Calu3 (cell line): Measurements from ENCODE around the gene IPO11. TPM values are rescaled to one million over a fixed set of nuclear protein-coding genes. Genes with fewer than 3 reads are reported as not detected.

Source experiments
- BruUV-seq: library from RNA; stranded (reverse); fragments of 400-500 nt; replicated peaks from 2 replicates; lab custom pipeline; 2021; lab: Mats Ljungman, UMichigan
- CTCF ChIA-PET: fragments of 300-600 bp; sonication (Branson Sonifier 250); formaldehyde crosslinking; loops from one replicate; lab custom pipeline; 2022; ENCODE audit warnings: antibody characterized with exemption; lab: Charles Lee
- DNase-seq: peaks from one replicate; pipeline ENCODE4 v3.0.0; 2022
- H3K27ac Mint-ChIP-seq: one replicate; pipeline ENCODE4 v1.8.0; 2022; ENCODE audit warnings: mixed read lengths; ENCODE audit not compliant: unreplicated experiment
- H3K27me3 Mint-ChIP-seq: one replicate; pipeline ENCODE4 v1.8.0; 2022; ENCODE audit warnings: mixed read lengths; ENCODE audit not compliant: unreplicated experiment
- H3K36me3 Mint-ChIP-seq: one replicate; pipeline ENCODE4 v1.8.0; 2022; ENCODE audit warnings: mild to moderate bottlenecking, moderate library complexity, mixed read lengths; ENCODE audit not compliant: insufficient read depth, unreplicated experiment
- H3K4me1 Mint-ChIP-seq: one replicate; pipeline ENCODE4 v1.8.0; 2022; ENCODE audit warnings: mild to moderate bottlenecking, low read depth, mixed read lengths; ENCODE audit not compliant: unreplicated experiment
- H3K4me3 Mint-ChIP-seq: one replicate; pipeline ENCODE4 v1.8.0; 2022; ENCODE audit warnings: mild to moderate bottlenecking, low read depth, moderate library complexity, mixed read lengths; ENCODE audit not compliant: unreplicated experiment
- H3K9me3 Mint-ChIP-seq: one replicate; pipeline ENCODE4 v1.8.0; 2022; ENCODE audit warnings: low read depth, mixed read lengths; ENCODE audit not compliant: unreplicated experiment
- intact Hi-C: fragments of 100-400 bp; cut with micrococcal nuclease; formaldehyde crosslinking; loops from one replicate; pipeline ENCODE4 v1.10.0; 2022; ENCODE audit not compliant: unreplicated experiment
- total RNA-seq: library from RNA; stranded (reverse); gene quantifications from 2 replicates; pipeline ENCODE4 v1.2.3, GENCODE V29; 2022
- TF ChIP-seq, protein P1 (sequence below): fragments of 200-600 bp; IDR thresholded peaks from one replicate; pipeline ENCODE4 v1.8.0; 2022; ENCODE audit warnings: antibody characterized with exemption; ENCODE audit not compliant: unreplicated experiment

Gene IPO11
- total RNA-seq, 1 experiment from 2014 or later, result 47.3 TPM

DNA sequence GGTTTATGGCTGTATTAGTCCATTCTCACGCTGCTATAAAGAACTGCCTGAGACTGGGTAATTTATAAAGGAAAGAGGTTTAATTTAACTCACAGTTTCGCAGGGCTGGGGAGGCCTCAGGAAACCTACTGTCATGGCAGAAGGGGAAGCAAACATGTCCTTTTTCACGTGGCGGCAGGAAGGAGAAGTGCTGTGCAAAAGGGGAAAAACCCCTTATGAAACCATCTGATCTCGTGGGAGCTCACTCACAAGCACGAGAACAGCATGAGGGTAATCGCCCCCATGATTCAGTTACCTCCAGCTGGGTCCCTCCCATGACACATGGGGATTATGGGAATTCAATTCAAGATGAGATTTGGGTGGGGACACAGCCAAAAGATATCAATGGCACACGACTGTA is 180.0 kb downstream of the IPO11 start:
- H3K4me3 Mint-ChIP-seq, result no peak overlapping the region
- peaks cover 3% of the 10 kb centered on the region for H3K36me3 Mint-ChIP-seq
- CTCF ChIA-PET, result no interaction called here
- BruUV-seq, result no TSS peak
- TF ChIP-seq, protein P1, sequence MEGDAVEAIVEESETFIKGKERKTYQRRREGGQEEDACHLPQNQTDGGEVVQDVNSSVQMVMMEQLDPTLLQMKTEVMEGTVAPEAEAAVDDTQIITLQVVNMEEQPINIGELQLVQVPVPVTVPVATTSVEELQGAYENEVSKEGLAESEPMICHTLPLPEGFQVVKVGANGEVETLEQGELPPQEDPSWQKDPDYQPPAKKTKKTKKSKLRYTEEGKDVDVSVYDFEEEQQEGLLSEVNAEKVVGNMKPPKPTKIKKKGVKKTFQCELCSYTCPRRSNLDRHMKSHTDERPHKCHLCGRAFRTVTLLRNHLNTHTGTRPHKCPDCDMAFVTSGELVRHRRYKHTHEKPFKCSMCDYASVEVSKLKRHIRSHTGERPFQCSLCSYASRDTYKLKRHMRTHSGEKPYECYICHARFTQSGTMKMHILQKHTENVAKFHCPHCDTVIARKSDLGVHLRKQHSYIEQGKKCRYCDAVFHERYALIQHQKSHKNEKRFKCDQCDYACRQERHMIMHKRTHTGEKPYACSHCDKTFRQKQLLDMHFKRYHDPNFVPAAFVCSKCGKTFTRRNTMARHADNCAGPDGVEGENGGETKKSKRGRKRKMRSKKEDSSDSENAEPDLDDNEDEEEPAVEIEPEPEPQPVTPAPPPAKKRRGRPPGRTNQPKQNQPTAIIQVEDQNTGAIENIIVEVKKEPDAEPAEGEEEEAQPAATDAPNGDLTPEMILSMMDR, result no peak
- intact Hi-C loops, result no loop called here
- H3K27me3 Mint-ChIP-seq, result no peaks in the 10 kb centered on the region
- peak overlapping the region; percentile 25 for H3K27ac Mint-ChIP-seq
- no peaks in the 10 kb centered on the region for H3K4me1 Mint-ChIP-seq
- no peaks in the 10 kb centered on the region for H3K9me3 Mint-ChIP-seq
- no peak for DNase-seq

- no peak for DNase-seq
- H3K36me3 Mint-ChIP-seq, result peaks cover 3% of the 10 kb centered on the region
- no peaks in the 10 kb centered on the region for H3K9me3 Mint-ChIP-seq
- no peaks in the 10 kb centered on the region for H3K4me1 Mint-ChIP-seq
- no peaks in the 10 kb centered on the region for H3K27me3 Mint-ChIP-seq
- TF ChIP-seq, protein P1, result no peak
- BruUV-seq, result TSS peak; percentile 24
- CTCF ChIA-PET, result no interaction called here
- intact Hi-C loops, result no loop called here
- no peak overlapping the region for H3K4me3 Mint-ChIP-seq
- peak overlapping the region; percentile 25 for H3K27ac Mint-ChIP-seq
These were observed 180.8 kb downstream of the IPO11 start for GRCh38 chr5:62593331-62593730.

DNA sequence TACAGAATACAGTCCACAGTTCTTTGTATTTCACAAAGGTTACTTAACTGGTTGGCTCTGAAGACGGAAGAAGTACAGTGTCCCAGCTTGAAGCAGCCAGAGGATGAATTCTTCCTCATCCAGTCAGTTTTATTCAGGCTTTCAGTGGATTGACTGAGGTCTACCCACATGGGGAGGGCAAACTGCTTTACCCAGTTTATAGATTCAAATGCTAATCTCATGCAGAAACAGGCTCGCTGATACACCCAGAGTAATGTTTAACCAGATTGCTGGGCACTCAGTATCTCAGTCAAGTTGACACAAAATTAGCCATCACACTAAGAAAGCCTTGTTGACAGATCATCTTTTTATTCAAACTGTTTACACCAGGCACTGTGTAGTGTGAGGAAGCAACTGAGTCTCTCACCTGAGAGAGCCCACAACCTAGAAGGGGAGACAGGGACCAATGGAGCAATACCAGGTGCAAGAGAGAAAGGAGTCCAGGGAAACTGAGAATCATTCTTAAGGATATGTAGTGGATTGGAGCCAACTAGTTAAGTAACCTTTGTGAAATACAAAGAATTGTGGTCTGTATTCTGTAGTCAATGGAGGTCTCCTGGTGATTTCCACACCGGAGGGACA is 181.9 kb downstream of the IPO11 start:
- no peaks in the 10 kb centered on the region for H3K9me3 Mint-ChIP-seq
- no TSS peak for BruUV-seq
- H3K36me3 Mint-ChIP-seq, result no peaks in the 10 kb centered on the region
- H3K4me1 Mint-ChIP-seq, result no peaks in the 10 kb centered on the region
- intact Hi-C loops, result no loop called here
- DNase-seq, result no peak
- no peak overlapping the region for H3K27ac Mint-ChIP-seq
- TF ChIP-seq, protein P1, result no peak
- H3K27me3 Mint-ChIP-seq, result no peaks in the 10 kb centered on the region
- no peak overlapping the region for H3K4me3 Mint-ChIP-seq
- CTCF ChIA-PET, result no interaction called here

DNA sequence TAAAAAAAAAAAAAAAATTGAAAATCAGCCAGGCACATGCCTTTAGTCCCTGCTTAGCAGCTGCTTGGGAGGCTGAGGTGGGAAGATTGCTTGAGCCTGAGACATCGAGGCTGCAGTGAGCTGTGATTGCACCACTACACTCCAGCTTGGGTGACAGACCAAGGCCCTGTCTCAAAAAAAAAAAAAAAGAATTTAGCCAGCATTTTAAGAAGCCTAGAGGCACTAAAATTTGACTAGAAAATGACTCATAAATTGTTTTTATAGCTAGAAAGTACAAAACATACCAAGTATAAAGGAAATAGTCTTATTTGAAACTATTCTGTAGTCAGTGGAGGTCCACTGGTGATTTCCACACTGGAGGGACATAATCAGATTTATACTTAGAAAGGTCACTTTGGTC is 183.5 kb downstream of the IPO11 start:
- TF ChIP-seq, protein P1, result no peak
- no peak overlapping the region for H3K27ac Mint-ChIP-seq
- no TSS peak for BruUV-seq
- no peaks in the 10 kb centered on the region for H3K4me1 Mint-ChIP-seq
- H3K9me3 Mint-ChIP-seq, result no peaks in the 10 kb centered on the region
- no peak overlapping the region for H3K4me3 Mint-ChIP-seq
- H3K36me3 Mint-ChIP-seq, result no peaks in the 10 kb centered on the region
- CTCF ChIA-PET, result interaction anchor here (0.6 kb wide), 1 partner anchor 10 kb away, joined by 3 read pairs; no protein-coding TSS in a partner anchor
- intact Hi-C loops, result no loop called here
- no peaks in the 10 kb centered on the region for H3K27me3 Mint-ChIP-seq
- no peak for DNase-seq
